Aorta (tissue), 5 donors: ENCODE measurements around the gene NEK1. TPM values are rescaled to one million over a fixed set of nuclear protein-coding genes. Genes with fewer than 3 reads are reported as not detected.

Source experiments
- ATAC-seq: fragments of 200-7000 bp; cut with Tn5 transposase; one replicate; pipeline ENCODE4 v1.9.1; 2022; ENCODE audit warnings: moderate library complexity; ENCODE audit not compliant: low FRiP score
- DNase-seq, 2 donors: peaks; one replicate each; pipeline ENCODE4 v3.0.0-alpha.2; 2020
- H3K27ac ChIP-seq, 2 donors: one replicate each; pipeline ENCODE4 v1.5.1; 2013; ENCODE audit warnings: low read length in 2 of 2, mild to moderate bottlenecking in 2 of 2, moderate library complexity in 2 of 2, control low read depth in 1 of 2, inconsistent platforms in 1 of 2, low read depth in 1 of 2
- H3K27me3 ChIP-seq, 2 donors: one replicate each; pipeline ENCODE4 v1.6.1; 2013; ENCODE audit warnings: control low read depth in 1 of 2, low read length in 1 of 2, mild to moderate bottlenecking in 1 of 2, moderate library complexity in 1 of 2; ENCODE audit not compliant: insufficient read depth in 2 of 2, control insufficient read depth in 1 of 2
- H3K36me3 ChIP-seq, 2 donors: one replicate each; pipeline ENCODE4 v1.6.1; 2013; ENCODE audit warnings: control low read depth in 1 of 2, low read length in 1 of 2, mild to moderate bottlenecking in 1 of 2; ENCODE audit not compliant: insufficient read depth in 2 of 2, control insufficient read depth in 1 of 2
- H3K4me1 ChIP-seq, 2 donors: one replicate each; pipeline ENCODE4 v1.6.1; 2013; ENCODE audit warnings: low read length in 2 of 2, control low read depth in 1 of 2, mild to moderate bottlenecking in 1 of 2, moderate library complexity in 1 of 2; ENCODE audit not compliant: insufficient read depth in 2 of 2, control insufficient read depth in 1 of 2
- H3K4me3 ChIP-seq, 2 donors: one replicate each; pipeline ENCODE4 v1.5.1; 2013; ENCODE audit warnings: low read length in 2 of 2, control low read depth in 1 of 2, mild to moderate bottlenecking in 1 of 2
- H3K9me3 ChIP-seq: one replicate; pipeline ENCODE4 v1.6.1; 2013; ENCODE audit warnings: mild to moderate bottlenecking, low read length; ENCODE audit not compliant: control insufficient read depth
- WGBS, 2 donors: extraction: QIAGEN DNeasy Blood & Tissue Kit; methylation state at CpG; one replicate each; pipeline ENCODE4 v1.1.7; 2013; 5-methylcytosine and 5-hydroxymethylcytosine counted together
- intact Hi-C, 2 donors: fragments of 100-400 bp; cut with DNase I; formaldehyde crosslinking; loops; one replicate each; pipeline versions ENCODE4 v1.14.2 to v1.15.0; 2022
- polyA plus RNA-seq, 2 donors: library from polyadenylated mRNA; stranded (reverse); fragments of 200-250 nt; gene quantifications; one replicate each; pipeline ENCODE4 v1.2.3, GENCODE V29; 2013
- total RNA-seq, 2 donors: library from RNA; stranded (reverse); fragmentation: NEBNext Ultra II Directional; extraction: Animal tissue kit (Norgen Biotek cat#: 25700); gene quantifications; one replicate each; pipeline ENCODE4 v1.2.1, GENCODE V29; 2021
- donor health status: healthy with polysubstance abuse.
- donor health status: Bipolar disorder and iron deficiency.
- donor health status: DM: no; HTN: no; CAD: no.
- donor health status: DM: no; HTN: no; CAD: no.
- donor health status: DM: yes; HTN: yes; CAD: no.

NEK1 gene
- total and polyA plus RNA-seq, 4 donors = 6.7 to 24.4 (median 13.5) TPM

GRCh38 chr4:169416997-169417396 lies 195.4 kb downstream of the NEK1 start:
- DNase-seq (no peak), ATAC-seq (no peak)
- Histone ChIP-seq H3K27me3 (no peaks in the 10 kb centered on the region), H3K4me3 (no peak overlapping the region), H3K9me3 (no peaks in the 10 kb centered on the region), H3K4me1 (no peaks in the 10 kb centered on the region), H3K36me3 (no peaks in the 10 kb centered on the region), H3K27ac (no peak overlapping the region)
- intact Hi-C loops = no loop called here

GRCh38 chr4:169416461-169416860 lies 195.9 kb downstream of the NEK1 start:
- 95 to 96% methylated on average over 4 of the region's 4 CpGs for WGBS, 2 donors
- Histone ChIP-seq H3K27ac (no peak overlapping the region), H3K9me3 (no peaks in the 10 kb centered on the region), H3K36me3 (no peaks in the 10 kb centered on the region), H3K27me3 (no peaks in the 10 kb centered on the region), H3K4me1 (no peaks in the 10 kb centered on the region), H3K4me3 (no peak overlapping the region)
- ATAC-seq = no peak
- intact Hi-C loops = no loop called here
- DNase-seq = no peak

DNA sequence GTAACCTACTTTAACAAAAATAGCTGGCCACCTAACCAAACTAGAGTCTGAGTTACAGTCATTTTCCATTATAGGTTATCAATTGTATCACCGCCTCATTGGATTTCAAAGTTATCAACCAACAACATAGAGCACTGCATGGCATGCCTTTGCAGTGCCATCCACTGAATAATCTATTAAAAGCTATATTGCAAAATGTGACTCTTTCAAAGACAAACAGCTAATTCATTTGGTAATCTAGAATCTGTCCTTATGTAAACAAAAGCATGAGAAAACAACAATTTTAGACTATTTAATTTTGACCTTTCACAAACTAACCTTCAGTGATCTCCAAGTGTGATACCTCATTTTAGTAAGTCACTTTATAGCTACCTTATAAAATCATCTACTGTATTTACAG lies 197.5 kb downstream of the NEK1 start:
- no peaks in the 10 kb centered on the region for H3K4me1 ChIP-seq
- H3K4me3 ChIP-seq = no peak overlapping the region
- H3K27ac ChIP-seq = no peak overlapping the region
- 94 to 98% methylated on average over 1 of the region's 1 CpG for WGBS, 2 donors
- no peaks in the 10 kb centered on the region for H3K9me3 ChIP-seq
- H3K27me3 ChIP-seq = no peaks in the 10 kb centered on the region
- intact Hi-C loops = no loop called here
- no peak for DNase-seq
- no peak for ATAC-seq
- H3K36me3 ChIP-seq = no peaks in the 10 kb centered on the region

- DNase-seq (no peak), ATAC-seq (no peak)
- no peak overlapping the region for H3K27ac ChIP-seq
- intact Hi-C loops = no loop called here
- no peaks in the 10 kb centered on the region for H3K27me3 ChIP-seq
- no peaks in the 10 kb centered on the region for H3K36me3 ChIP-seq
- no peaks in the 10 kb centered on the region for H3K9me3 ChIP-seq
- no peak overlapping the region for H3K4me3 ChIP-seq
- H3K4me1 ChIP-seq = no peaks in the 10 kb centered on the region
Measured at GRCh38 chr4:169412046-169412445, 200.3 kb downstream of the NEK1 start.

DNA sequence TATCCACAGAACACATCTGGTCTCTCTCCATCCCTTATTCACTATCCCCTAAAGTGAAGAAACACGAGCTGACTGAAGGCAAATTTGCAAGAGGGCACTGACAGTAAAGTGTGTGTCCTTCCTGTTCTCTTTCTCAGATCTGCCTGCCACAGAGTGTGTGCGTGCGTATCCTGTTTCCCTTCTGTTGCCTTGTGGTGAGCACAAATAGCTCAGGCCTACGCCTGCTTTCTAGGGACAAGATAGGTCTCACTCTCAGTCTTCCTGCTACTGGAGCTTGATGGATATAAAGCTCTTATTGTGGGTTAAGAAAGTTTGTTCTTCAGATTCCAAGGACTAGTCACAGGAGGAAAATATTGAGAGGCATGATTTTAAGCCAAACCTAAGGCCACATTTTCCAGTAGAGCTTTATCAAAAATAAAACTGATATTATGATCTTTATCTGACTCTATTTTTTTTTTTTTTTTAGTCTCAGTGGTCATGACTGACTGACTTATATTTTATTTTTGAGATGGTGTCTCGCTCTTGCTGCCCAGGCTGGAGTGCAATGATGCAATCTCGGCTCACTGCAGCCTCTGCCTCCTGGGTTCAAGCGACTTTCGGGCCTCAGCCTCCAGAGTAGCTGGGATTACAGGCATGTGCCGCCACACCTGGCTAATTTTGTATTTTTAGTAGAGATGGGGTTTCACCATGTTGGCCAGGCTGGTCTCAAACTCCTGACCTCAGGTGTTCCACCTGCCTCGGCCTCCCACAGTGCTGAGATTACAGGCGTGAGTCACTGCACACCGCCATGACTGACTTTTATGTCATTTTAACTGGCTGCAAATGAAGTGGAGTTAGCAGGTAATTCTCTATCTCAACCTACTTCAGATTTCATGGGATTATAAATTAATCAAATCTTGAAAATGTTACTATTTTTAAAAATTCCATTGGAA lies 201.3 kb downstream of the NEK1 start:
- H3K27me3 ChIP-seq = no peaks in the 10 kb centered on the region
- H3K4me3 ChIP-seq = no peak overlapping the region
- ATAC-seq (no peak), DNase-seq (no peak)
- H3K36me3 ChIP-seq = no peaks in the 10 kb centered on the region
- H3K9me3 ChIP-seq = no peaks in the 10 kb centered on the region
- intact Hi-C loops = no loop called here
- no peak overlapping the region for H3K27ac ChIP-seq
- 88 to 93% methylated on average over 12 of the region's 12 CpGs for WGBS, 2 donors
- no peaks in the 10 kb centered on the region for H3K4me1 ChIP-seq

DNA sequence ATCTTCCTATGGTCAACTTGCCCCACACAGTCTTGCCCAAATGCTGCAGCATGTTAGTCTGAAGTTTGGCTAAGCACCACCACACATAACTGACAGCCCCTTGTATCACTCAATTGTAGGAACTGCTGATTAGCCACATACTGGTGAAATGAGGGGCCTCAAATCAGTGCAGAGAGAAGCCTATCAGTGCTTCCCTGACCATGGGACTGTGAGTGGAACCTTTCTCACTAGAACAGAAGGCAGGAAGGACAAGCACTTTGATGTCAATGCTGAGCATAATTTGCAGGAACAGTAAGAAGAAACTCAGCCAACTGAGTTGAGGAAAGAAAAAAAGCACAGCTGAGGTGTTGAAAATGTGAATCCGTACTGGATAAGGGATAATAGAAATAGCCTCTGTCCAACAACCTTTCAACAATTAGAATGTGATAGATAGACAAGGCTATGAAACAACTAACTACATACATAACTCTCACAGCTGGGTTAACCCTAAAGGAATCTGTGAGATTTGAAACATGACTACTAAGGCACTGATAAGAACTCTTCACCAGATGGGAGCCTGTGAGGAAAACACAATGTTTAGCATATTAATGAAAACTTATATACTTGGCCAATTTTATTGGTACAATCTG lies 205.1 kb downstream of the NEK1 start:
- DNase-seq (no peak), ATAC-seq (no peak)
- Histone ChIP-seq H3K4me1 (no peaks in the 10 kb centered on the region), H3K36me3 (peaks cover 0 to 3% of the 10 kb centered on the region in 2 donors), H3K27ac (no peak overlapping the region), H3K4me3 (no peak overlapping the region), H3K27me3 (no peaks in the 10 kb centered on the region), H3K9me3 (no peaks in the 10 kb centered on the region)
- 32% methylated on average over 1 of the region's 1 CpG for WGBS, 2 donors
- intact Hi-C loops = no loop called here

GRCh38 chr4:169404960-169405359 lies 207.4 kb downstream of the NEK1 start:
- WGBS, 2 donors = 53 to 65% methylated on average over 1 of the region's 1 CpG
- H3K36me3 ChIP-seq = peaks cover 0 to 3% of the 10 kb centered on the region in 2 donors
- H3K4me1 ChIP-seq = no peaks in the 10 kb centered on the region
- DNase-seq = no peak
- H3K27ac ChIP-seq = no peak overlapping the region
- intact Hi-C loops = no loop called here
- no peak for ATAC-seq
- no peaks in the 10 kb centered on the region for H3K27me3 ChIP-seq
- no peak overlapping the region for H3K4me3 ChIP-seq
- no peaks in the 10 kb centered on the region for H3K9me3 ChIP-seq

DNA sequence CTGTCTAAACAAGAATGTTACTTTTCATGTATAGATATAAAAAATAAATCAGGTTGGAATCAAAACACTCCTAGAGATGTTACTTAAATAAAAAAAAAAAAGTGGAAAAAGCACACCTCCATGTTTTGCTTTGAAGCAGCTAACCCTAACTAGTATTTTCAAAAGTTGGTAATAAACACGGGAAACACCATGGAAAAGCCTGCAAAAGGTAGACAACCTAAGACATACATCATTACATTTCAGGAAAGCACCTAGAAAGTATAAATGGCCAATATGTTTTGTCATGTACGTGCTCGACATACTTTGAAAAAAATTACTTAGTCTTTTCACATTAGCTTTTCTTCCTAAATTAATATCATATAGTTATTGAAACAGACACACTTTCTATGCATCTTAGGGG lies 211.6 kb downstream of the NEK1 start:
- peaks cover 0 to 5% of the 10 kb centered on the region in 2 donors for H3K36me3 ChIP-seq
- intact Hi-C loops = no loop called here
- no peaks in the 10 kb centered on the region for H3K4me1 ChIP-seq
- DNase-seq = no peak
- H3K9me3 ChIP-seq = no peaks in the 10 kb centered on the region
- no peak overlapping the region for H3K4me3 ChIP-seq
- H3K27me3 ChIP-seq = no peaks in the 10 kb centered on the region
- no peak for ATAC-seq
- WGBS, 2 donors = 66 to 81% methylated on average over 3 of the region's 3 CpGs
- H3K27ac ChIP-seq = no peak overlapping the region
